Activated CD8-positive, alpha-beta memory T cell treated with anti-CD3 and anti-CD28 coated beads, Interleukin-2, amount 50 U/mL, for 24 hours (primary cell): ENCODE data around the gene DUSP11.
A peak's percentile ranks its signal among the peaks of the same experiment; 100 is the strongest.
"Not testable (repeated sequence)": the region's sequence is repeated elsewhere in the genome, so short reads cannot be mapped to it uniquely, and the experiment has no call there.

Experiments used
- DNase-seq: peaks from one replicate; pipeline ENCODE4 v3.0.0-alpha.2; 2020; ENCODE audit errors: extremely low read depth

Gene DUSP11

GRCh38 chr2:73772819-73773218, 7.1 kb downstream of the DUSP11 start:
- no peak for DNase-seq

GRCh38 chr2:73770725-73771124, 9.2 kb downstream of the DUSP11 start:
- no peak for DNase-seq

- no peak for DNase-seq
Observed at GRCh38 chr2:73766994-73767393, 12.9 kb downstream of the DUSP11 start.

- DNase-seq: no peak
Observed at GRCh38 chr2:73766349-73766748, 13.6 kb downstream of the DUSP11 start.

- no peak for DNase-seq
Observed at GRCh38 chr2:73764945-73765344, 15.0 kb downstream of the DUSP11 start.

GRCh38 chr2:73762571-73762970, 17.3 kb downstream of the DUSP11 start:
- DNase-seq: no peak

- DNase-seq: no peak
Observed at GRCh38 chr2:73759904-73760303, 20.0 kb downstream of the DUSP11 start.

- no peak for DNase-seq
Observed at GRCh38 chr2:73759285-73759764, 20.6 kb downstream of the DUSP11 start.

GRCh38 chr2:73754332-73754731, 25.6 kb downstream of the DUSP11 start:
- DNase-seq: not testable (repeated sequence)

- no peak for DNase-seq
Observed at GRCh38 chr2:73749314-73749713, 30.6 kb downstream of the DUSP11 start.

- no peak for DNase-seq
Observed at GRCh38 chr2:73746877-73747208, 33.1 kb downstream of the DUSP11 start.

- DNase-seq: no peak
Observed at GRCh38 chr2:73746015-73746876, 33.7 kb downstream of the DUSP11 start.

GRCh38 chr2:73740767-73741166, 39.1 kb downstream of the DUSP11 start:
- no peak for DNase-seq

- DNase-seq: no peak
Observed at GRCh38 chr2:73739101-73739500, 40.8 kb downstream of the DUSP11 start.

GRCh38 chr2:73736855-73737779, 42.8 kb downstream of the DUSP11 start, which contains the start of gene TPRKB:
TPRKB (minus strand) TSS chr2:73737345; CDS start chr2:73734569, 2,776 bp downstream.
- peak; percentile 91 for DNase-seq

GRCh38 chr2:73736378-73736777, 43.5 kb downstream of the DUSP11 start:
- no peak for DNase-seq

GRCh38 chr2:73730810-73731209, 49.1 kb downstream of the DUSP11 start:
- DNase-seq: no peak

- DNase-seq: no peak
Observed at GRCh38 chr2:73728711-73729110, 51.2 kb downstream of the DUSP11 start.

- DNase-seq: no peak
Observed at GRCh38 chr2:73728043-73728442, 51.9 kb downstream of the DUSP11 start.

GRCh38 chr2:73726657-73727056, 53.2 kb downstream of the DUSP11 start:
- not testable (repeated sequence) for DNase-seq

GRCh38 chr2:73718851-73719621, 60.9 kb downstream of the DUSP11 start:
- no peak for DNase-seq

GRCh38 chr2:73718421-73718820, 61.5 kb downstream of the DUSP11 start:
- DNase-seq: no peak
